Measurements from ENCODE around the gene MN1. TPM values are rescaled to one million over a fixed set of nuclear protein-coding genes. Genes with fewer than 3 reads are reported as not detected.

The MN1 gene
- total and polyA plus RNA-seq, 2 experiments from 2014 or later, result 1.0 to 6.8 TPM

DNA sequence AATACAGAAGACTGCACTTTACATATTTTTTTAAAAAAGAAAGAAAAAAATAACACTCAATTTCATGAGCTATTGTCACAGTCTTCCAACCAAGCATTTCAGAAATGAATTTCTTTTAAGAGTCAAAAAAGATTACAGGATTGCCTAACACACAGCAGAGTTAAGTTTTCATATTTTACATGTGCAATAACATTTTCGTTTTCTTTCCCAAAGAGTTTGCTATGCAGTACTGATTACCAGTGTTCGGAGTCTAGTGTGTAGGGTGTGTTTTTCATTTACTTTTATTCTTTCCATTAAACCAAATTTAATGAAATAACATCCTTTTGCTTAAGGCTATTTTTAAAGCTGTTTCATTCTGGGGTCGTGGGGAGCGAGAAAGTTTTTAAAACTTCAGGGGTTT lies 53.2 kb downstream of the MN1 start:
- peaks cover 58% of the 10 kb centered on the region for H3K4me1 Mint-ChIP-seq
- H3K27ac Mint-ChIP-seq, result no peak overlapping the region
- Histone ChIP-seq H3K27me3 (ENCODE audit: insufficient read depth) (no peaks in the 10 kb centered on the region), H3K4me2 (peak overlapping the region; percentile 62), H3K9me2 (ENCODE audit: insufficient read depth) (no peaks in the 10 kb centered on the region), H2AFZ (no peak overlapping the region), H3K36me3 (ENCODE audit: insufficient read depth) (no peaks in the 10 kb centered on the region), H3K4me3 (peak overlapping the region; percentile 37; the same call in 1 of the 2 replicates), H3K27ac (ENCODE audit: low read depth) (peak overlapping the region; percentile 11; the same call in 1 of the 2 replicates), H4K20me1 (replicated peaks; ENCODE audit: insufficient read depth) (no peaks in the 10 kb centered on the region), H3K4me1 (ENCODE audit: insufficient read depth) (peaks cover 58% of the 10 kb centered on the region), H3K79me2 (replicated peaks; ENCODE audit: insufficient read depth) (peaks cover 22% of the 10 kb centered on the region), H3F3A (replicated peaks; ENCODE audit: low read depth) (peaks cover 12% of the 10 kb centered on the region)
- peak overlapping the region; percentile 42; the same call in 1 of the 3 replicates for H3K4me3 Mint-ChIP-seq
- TF ChIP-seq STAT1 (IDR thresholded peaks at IDR 0.05; ENCODE audit: unreplicated experiment), result no peak
- TF ChIP-seq EZH2 (IDR thresholded peaks at IDR 0.05; ENCODE audit: low read depth, unreplicated experiment), result no peak
- TF ChIP-seq ZNF331 (CRISPR knock-in tag; IDR thresholded peaks at IDR 0.05; ENCODE audit: low read depth), result no peak
- TF ChIP-seq JUNB (IDR thresholded peaks at IDR 0.05; ENCODE audit: unreplicated experiment), result no peak
- TF ChIP-seq ZNF114 (CRISPR knock-in tag; IDR thresholded peaks at IDR 0.05), result no peak
- TF ChIP-seq, protein P1, sequence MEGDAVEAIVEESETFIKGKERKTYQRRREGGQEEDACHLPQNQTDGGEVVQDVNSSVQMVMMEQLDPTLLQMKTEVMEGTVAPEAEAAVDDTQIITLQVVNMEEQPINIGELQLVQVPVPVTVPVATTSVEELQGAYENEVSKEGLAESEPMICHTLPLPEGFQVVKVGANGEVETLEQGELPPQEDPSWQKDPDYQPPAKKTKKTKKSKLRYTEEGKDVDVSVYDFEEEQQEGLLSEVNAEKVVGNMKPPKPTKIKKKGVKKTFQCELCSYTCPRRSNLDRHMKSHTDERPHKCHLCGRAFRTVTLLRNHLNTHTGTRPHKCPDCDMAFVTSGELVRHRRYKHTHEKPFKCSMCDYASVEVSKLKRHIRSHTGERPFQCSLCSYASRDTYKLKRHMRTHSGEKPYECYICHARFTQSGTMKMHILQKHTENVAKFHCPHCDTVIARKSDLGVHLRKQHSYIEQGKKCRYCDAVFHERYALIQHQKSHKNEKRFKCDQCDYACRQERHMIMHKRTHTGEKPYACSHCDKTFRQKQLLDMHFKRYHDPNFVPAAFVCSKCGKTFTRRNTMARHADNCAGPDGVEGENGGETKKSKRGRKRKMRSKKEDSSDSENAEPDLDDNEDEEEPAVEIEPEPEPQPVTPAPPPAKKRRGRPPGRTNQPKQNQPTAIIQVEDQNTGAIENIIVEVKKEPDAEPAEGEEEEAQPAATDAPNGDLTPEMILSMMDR (conservative IDR thresholded peaks at IDR 0.05; ENCODE audit: low read depth in 2 of 2), result no peak
- TF ChIP-seq NANOG (IDR thresholded peaks at IDR 0.05; ENCODE audit: borderline replicate concordance), result no peak
- no peak for TF ChIP-seq EZH2phosphoT487 (IDR thresholded peaks at IDR 0.05; ENCODE audit: unreplicated experiment)
- no peak for TF ChIP-seq CREB1 (CRISPR knock-in tag; IDR thresholded peaks at IDR 0.05; ENCODE audit: low read depth)
- TF ChIP-seq, protein P2, sequence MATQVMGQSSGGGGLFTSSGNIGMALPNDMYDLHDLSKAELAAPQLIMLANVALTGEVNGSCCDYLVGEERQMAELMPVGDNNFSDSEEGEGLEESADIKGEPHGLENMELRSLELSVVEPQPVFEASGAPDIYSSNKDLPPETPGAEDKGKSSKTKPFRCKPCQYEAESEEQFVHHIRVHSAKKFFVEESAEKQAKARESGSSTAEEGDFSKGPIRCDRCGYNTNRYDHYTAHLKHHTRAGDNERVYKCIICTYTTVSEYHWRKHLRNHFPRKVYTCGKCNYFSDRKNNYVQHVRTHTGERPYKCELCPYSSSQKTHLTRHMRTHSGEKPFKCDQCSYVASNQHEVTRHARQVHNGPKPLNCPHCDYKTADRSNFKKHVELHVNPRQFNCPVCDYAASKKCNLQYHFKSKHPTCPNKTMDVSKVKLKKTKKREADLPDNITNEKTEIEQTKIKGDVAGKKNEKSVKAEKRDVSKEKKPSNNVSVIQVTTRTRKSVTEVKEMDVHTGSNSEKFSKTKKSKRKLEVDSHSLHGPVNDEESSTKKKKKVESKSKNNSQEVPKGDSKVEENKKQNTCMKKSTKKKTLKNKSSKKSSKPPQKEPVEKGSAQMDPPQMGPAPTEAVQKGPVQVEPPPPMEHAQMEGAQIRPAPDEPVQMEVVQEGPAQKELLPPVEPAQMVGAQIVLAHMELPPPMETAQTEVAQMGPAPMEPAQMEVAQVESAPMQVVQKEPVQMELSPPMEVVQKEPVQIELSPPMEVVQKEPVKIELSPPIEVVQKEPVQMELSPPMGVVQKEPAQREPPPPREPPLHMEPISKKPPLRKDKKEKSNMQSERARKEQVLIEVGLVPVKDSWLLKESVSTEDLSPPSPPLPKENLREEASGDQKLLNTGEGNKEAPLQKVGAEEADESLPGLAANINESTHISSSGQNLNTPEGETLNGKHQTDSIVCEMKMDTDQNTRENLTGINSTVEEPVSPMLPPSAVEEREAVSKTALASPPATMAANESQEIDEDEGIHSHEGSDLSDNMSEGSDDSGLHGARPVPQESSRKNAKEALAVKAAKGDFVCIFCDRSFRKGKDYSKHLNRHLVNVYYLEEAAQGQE (IDR thresholded peaks at IDR 0.05; ENCODE audit: unreplicated experiment), result no peak
- TF ChIP-seq, protein P3, sequence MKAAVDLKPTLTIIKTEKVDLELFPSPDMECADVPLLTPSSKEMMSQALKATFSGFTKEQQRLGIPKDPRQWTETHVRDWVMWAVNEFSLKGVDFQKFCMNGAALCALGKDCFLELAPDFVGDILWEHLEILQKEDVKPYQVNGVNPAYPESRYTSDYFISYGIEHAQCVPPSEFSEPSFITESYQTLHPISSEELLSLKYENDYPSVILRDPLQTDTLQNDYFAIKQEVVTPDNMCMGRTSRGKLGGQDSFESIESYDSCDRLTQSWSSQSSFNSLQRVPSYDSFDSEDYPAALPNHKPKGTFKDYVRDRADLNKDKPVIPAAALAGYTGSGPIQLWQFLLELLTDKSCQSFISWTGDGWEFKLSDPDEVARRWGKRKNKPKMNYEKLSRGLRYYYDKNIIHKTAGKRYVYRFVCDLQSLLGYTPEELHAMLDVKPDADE (IDR thresholded peaks at IDR 0.05), result no peak
- TF ChIP-seq, protein P4, sequence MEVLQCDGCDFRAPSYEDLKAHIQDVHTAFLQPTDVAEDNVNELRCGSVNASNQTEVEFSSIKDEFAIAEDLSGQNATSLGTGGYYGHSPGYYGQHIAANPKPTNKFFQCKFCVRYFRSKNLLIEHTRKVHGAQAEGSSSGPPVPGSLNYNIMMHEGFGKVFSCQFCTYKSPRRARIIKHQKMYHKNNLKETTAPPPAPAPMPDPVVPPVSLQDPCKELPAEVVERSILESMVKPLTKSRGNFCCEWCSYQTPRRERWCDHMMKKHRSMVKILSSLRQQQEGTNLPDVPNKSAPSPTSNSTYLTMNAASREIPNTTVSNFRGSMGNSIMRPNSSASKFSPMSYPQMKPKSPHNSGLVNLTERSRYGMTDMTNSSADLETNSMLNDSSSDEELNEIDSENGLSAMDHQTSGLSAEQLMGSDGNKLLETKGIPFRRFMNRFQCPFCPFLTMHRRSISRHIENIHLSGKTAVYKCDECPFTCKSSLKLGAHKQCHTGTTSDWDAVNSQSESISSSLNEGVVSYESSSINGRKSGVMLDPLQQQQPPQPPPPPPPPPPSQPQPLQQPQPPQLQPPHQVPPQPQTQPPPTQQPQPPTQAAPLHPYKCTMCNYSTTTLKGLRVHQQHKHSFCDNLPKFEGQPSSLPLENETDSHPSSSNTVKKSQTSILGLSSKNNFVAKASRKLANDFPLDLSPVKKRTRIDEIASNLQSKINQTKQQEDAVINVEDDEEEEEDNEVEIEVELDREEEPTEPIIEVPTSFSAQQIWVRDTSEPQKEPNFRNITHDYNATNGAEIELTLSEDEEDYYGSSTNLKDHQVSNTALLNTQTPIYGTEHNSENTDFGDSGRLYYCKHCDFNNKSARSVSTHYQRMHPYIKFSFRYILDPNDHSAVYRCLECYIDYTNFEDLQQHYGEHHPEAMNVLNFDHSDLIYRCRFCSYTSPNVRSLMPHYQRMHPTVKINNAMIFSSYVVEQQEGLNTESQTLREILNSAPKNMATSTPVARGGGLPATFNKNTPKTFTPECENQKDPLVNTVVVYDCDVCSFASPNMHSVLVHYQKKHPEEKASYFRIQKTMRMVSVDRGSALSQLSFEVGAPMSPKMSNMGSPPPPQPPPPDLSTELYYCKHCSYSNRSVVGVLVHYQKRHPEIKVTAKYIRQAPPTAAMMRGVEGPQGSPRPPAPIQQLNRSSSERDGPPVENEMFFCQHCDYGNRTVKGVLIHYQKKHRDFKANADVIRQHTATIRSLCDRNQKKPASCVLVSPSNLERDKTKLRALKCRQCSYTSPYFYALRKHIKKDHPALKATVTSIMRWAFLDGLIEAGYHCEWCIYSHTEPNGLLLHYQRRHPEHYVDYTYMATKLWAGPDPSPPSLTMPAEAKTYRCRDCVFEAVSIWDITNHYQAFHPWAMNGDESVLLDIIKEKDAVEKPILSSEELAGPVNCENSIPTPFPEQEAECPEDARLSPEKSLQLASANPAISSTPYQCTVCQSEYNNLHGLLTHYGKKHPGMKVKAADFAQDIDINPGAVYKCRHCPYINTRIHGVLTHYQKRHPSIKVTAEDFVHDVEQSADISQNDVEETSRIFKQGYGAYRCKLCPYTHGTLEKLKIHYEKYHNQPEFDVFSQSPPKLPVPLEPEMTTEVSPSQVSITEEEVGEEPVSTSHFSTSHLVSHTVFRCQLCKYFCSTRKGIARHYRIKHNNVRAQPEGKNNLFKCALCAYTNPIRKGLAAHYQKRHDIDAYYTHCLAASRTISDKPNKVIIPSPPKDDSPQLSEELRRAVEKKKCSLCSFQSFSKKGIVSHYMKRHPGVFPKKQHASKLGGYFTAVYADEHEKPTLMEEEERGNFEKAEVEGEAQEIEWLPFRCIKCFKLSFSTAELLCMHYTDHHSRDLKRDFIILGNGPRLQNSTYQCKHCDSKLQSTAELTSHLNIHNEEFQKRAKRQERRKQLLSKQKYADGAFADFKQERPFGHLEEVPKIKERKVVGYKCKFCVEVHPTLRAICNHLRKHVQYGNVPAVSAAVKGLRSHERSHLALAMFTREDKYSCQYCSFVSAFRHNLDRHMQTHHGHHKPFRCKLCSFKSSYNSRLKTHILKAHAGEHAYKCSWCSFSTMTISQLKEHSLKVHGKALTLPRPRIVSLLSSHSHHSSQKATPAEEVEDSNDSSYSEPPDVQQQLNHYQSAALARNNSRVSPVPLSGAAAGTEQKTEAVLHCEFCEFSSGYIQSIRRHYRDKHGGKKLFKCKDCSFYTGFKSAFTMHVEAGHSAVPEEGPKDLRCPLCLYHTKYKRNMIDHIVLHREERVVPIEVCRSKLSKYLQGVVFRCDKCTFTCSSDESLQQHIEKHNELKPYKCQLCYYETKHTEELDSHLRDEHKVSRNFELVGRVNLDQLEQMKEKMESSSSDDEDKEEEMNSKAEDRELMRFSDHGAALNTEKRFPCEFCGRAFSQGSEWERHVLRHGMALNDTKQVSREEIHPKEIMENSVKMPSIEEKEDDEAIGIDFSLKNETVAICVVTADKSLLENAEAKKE (CRISPR knock-in tag; IDR thresholded peaks at IDR 0.05), result no peak
- no peak for TF ChIP-seq POLR2AphosphoS5 (IDR thresholded peaks at IDR 0.05; ENCODE audit: low read depth)
- ATAC-seq (no peak), DNase-seq (ENCODE audit: low spot score) (no peak)
- H3K27me3 Mint-ChIP-seq (ENCODE audit: insufficient read depth, low read depth, poor library complexity), result peaks cover 18% of the 10 kb centered on the region
- no peaks in the 10 kb centered on the region; the same call in 2 of the 3 replicates for H3K9me3 Mint-ChIP-seq
- no peaks in the 10 kb centered on the region for H3K36me3 Mint-ChIP-seq (ENCODE audit: low read depth)
